HEK293 (cell line): ENCODE data around the gene HFM1.

Experiments
- CTCF ChIP-seq: fragments of 450-650 bp; formaldehyde crosslinking; IDR thresholded peaks from 2 replicates; pipeline ENCODE4 v1.5.1; 2016; ENCODE audit warnings: missing biosample characterization, missing genetic modification characterization
- MYNN ChIP-seq: fragments of 450-650 bp; formaldehyde crosslinking; IDR thresholded peaks from 2 replicates; pipeline ENCODE4 v1.5.1; 2016; ENCODE audit warnings: missing biosample characterization, missing genetic modification characterization, borderline replicate concordance
- PBX3 ChIP-seq: sonication (generic); formaldehyde crosslinking; IDR thresholded peaks from 2 replicates; pipeline ENCODE4 v1.8.1; 2022; ENCODE audit warnings: mild to moderate bottlenecking, moderate library complexity, missing genetic modification reagents
- PRDM2 ChIP-seq: fragments of 450-650 bp; formaldehyde crosslinking; IDR thresholded peaks from 2 replicates; pipeline ENCODE4 v1.5.1; 2016; ENCODE audit warnings: missing biosample characterization, missing genetic modification characterization, borderline replicate concordance
- SP2 ChIP-seq: fragments of 450-650 bp; formaldehyde crosslinking; IDR thresholded peaks from 2 replicates; pipeline ENCODE4 v1.5.1; 2016; ENCODE audit warnings: missing biosample characterization, missing genetic modification characterization
- ZBTB20 ChIP-seq: fragments of 450-650 bp; formaldehyde crosslinking; IDR thresholded peaks from 2 replicates; pipeline ENCODE4 v1.5.1; 2016; ENCODE audit warnings: missing biosample characterization, missing genetic modification characterization
- ZNF16 ChIP-seq: fragments of 450-650 bp; formaldehyde crosslinking; IDR thresholded peaks from 2 replicates; pipeline ENCODE4 v1.5.1; 2016; ENCODE audit warnings: low read depth, missing biosample characterization, missing genetic modification characterization
- ZNF585B ChIP-seq: fragments of 450-650 bp; formaldehyde crosslinking; IDR thresholded peaks from 2 replicates; pipeline ENCODE4 v1.5.1; 2016; ENCODE audit warnings: missing biosample characterization, missing genetic modification characterization
- ZNF658 ChIP-seq: fragments of 450-650 bp; formaldehyde crosslinking; IDR thresholded peaks from 2 replicates; pipeline ENCODE4; 2016; ENCODE audit warnings: missing biosample characterization, missing genetic modification characterization
- ZNF747 ChIP-seq: fragments of 450-650 bp; formaldehyde crosslinking; IDR thresholded peaks from 2 replicates; pipeline ENCODE4 v1.5.1; 2016; ENCODE audit warnings: missing biosample characterization, missing genetic modification characterization
- ZNF785 ChIP-seq: fragments of 450-650 bp; formaldehyde crosslinking; IDR thresholded peaks from 2 replicates; pipeline ENCODE4 v1.5.1; 2016; ENCODE audit warnings: missing biosample characterization, missing genetic modification characterization
- TF ChIP-seq, protein P1 (sequence below): fragments of 450-650 bp; formaldehyde crosslinking; IDR thresholded peaks from 2 replicates; pipeline ENCODE4 v1.5.1; 2016; ENCODE audit warnings: missing biosample characterization, missing genetic modification characterization, borderline replicate concordance

- TF ChIP-seq SP2 (tag by site-specific recombination), result no peak
- no peak for TF ChIP-seq ZNF785 (tag by site-specific recombination)
- TF ChIP-seq CTCF (tag by site-specific recombination), result no peak
- no peak for TF ChIP-seq PRDM2 (tag by site-specific recombination)
- no peak for TF ChIP-seq ZNF585B (tag by site-specific recombination)
- TF ChIP-seq ZNF16 (tag by site-specific recombination), result no peak
- TF ChIP-seq ZNF747 (tag by site-specific recombination), result no peak
- no peak for TF ChIP-seq PBX3 (CRISPR knock-in tag)
- TF ChIP-seq ZNF658 (tag by site-specific recombination), result no peak
- TF ChIP-seq, protein P1, sequence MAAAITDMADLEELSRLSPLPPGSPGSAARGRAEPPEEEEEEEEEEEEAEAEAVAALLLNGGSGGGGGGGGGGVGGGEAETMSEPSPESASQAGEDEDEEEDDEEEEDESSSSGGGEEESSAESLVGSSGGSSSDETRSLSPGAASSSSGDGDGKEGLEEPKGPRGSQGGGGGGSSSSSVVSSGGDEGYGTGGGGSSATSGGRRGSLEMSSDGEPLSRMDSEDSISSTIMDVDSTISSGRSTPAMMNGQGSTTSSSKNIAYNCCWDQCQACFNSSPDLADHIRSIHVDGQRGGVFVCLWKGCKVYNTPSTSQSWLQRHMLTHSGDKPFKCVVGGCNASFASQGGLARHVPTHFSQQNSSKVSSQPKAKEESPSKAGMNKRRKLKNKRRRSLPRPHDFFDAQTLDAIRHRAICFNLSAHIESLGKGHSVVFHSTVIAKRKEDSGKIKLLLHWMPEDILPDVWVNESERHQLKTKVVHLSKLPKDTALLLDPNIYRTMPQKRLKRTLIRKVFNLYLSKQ (tag by site-specific recombination), result no peak
- TF ChIP-seq ZBTB20 (tag by site-specific recombination), result no peak
- no peak for TF ChIP-seq MYNN (tag by site-specific recombination)
Observed at GRCh38 chr1:91406773-91407389, 2.2 kb upstream of the HFM1 start.
